ENCODE data around the gene C3orf49.

C3orf49 gene

DNA sequence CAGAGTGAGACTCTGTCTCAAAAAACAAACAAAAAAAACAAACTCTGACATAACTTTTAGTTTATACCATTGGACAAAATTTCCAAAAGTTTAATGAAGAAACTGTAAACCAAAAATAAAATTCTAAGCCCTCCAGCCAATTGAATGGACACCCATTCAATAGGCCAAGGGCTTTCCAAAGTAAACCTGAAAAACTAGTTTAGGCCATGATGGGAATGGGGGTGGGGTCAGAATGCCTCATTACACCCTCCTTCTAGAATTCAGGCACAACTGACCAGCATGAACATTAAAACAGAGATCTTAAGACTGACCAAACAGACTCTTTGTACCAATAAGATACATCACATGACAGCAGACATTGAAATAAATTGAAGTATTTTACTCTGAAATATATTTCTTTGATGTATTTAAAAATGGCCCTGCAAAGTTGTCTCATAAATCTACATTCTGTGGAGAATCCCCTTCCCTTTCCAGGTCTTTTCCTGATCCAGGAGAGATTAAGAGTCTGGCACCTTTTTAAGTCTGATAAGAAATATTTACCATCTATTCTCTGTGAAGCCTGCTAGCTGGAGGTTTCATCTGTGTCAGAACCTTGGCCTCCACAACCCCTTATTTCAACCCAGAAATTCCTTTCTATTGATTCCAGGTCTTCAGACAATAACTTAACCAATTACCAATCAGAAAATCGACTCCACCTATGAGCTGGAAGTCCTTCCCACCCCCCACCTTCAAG is 28.8 kb downstream of the C3orf49 start:
- H3K4me3 ChIP-seq: no peak overlapping the region
- H3K27ac ChIP-seq: no peak overlapping the region

- Histone ChIP-seq H3K27ac (no peak overlapping the region), H3K4me3 (no peak overlapping the region)
Observed at GRCh38 chr3:63849175-63849574, 30.1 kb downstream of the C3orf49 start.

DNA sequence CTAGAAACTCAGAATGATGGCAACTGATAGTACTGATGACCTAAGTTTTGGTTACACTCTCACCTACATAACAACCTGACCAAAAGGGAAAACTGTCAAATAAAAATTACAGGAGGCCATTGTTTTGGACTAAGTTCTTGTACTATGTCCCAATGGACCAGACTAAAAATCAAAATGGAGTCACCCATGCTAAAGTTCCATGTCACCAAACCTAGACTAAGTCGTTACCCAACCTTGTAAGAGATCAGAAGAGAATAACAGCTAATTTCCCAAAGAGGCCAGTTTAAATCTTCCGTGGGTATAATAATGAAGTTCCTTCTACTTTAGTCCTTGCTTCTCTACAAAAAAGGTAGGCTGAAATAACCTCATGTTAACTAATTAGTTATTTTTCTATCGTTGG is 32.2 kb downstream of the C3orf49 start:
- no peak overlapping the region for H3K4me3 ChIP-seq
- H3K27ac ChIP-seq: no peak overlapping the region

GRCh38 chr3:63853106-63853505 is 34.0 kb downstream of the C3orf49 start:
- Histone ChIP-seq H3K4me3 (no peak overlapping the region), H3K27ac (peak overlapping the region in 1 of 21 experiments; percentile 14)

- H3K4me3 ChIP-seq: no peak overlapping the region
- H3K27ac ChIP-seq: peak overlapping the region in 1 of 21 experiments; percentile 35
Observed at GRCh38 chr3:63855333-63855940, 36.3 kb downstream of the C3orf49 start.

GRCh38 chr3:63857311-63857710 is 38.2 kb downstream of the C3orf49 start:
- Histone ChIP-seq H3K27ac (no peak overlapping the region), H3K4me3 (no peak overlapping the region)

DNA sequence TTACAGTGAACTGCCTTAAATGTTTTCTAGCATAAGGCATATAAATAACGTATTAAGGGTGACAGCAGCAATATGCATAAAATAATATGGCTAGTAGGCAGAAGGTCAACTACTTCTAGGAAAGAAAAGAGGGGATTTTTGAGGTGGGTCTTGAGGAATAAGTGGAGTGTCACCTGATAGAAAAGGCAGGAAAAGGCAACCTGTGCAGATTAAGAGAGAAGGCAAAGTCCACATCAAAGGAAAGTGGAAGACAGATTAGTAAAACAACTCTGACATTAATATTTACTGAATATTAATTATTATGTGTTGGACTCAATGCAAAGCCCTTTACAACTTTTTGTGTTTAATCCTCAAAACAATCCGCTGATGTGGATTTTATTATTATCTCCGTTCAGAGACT is 41.7 kb downstream of the C3orf49 start:
- Histone ChIP-seq H3K4me3 (no peak overlapping the region), H3K27ac (no peak overlapping the region)

DNA sequence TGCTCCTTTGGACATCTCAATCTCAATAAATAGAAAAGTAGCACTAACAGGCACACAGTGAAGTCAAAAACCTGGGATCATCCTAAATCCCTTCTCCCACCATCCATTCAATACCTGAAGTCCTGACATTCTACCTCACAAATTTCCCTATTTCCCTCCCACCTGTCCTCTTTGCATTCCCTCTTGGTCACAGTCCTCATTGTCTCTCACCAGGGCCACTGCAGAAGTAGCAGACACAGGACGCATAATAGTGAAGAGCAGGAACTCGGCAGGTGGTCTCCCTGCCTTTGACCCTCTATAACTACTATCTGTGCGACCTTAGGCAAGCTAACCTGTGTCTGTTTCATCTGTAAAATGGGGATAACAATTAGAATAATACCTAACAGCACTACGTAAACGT is 42.2 kb downstream of the C3orf49 start:
- Histone ChIP-seq H3K4me3 (no peak overlapping the region), H3K27ac (no peak overlapping the region)

DNA sequence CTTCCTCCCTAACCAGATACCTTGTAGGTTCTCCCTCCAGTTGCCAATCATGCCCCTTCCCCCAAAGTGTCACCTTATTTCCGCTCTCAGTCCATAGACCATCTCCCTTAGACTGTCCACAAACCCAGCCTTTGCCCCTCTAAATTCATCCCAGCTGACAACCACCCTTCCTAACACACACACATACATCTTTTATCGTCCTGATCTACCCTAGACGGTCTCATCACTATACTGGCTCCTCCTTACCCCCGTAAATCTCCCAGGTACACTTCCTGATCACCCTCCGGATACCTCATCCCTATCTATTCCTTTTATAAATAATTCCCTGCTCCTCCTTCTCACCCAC is 43.7 kb downstream of the C3orf49 start:
- peak overlapping the region in 20 of 21 experiments; percentile 83 to 99 (median 98) for H3K27ac ChIP-seq
- peak overlapping the region; percentile 61 to 99 (median 93) for H3K4me3 ChIP-seq

- Histone ChIP-seq H3K4me3 (peak within 1 kb of the TSS; percentile 68 to 99 (median 93)), H3K27ac (peak within 1 kb of the TSS; percentile 95 to 99 (median 98))
Observed at GRCh38 chr3:63863150-63864007, 44.3 kb downstream of the C3orf49 start, which contains the start of the genes ATXN7 and THOC7. ATXN7 (plus strand) TSS chr3:63863867; CDS start chr3:63912599, 48,732 bp downstream. THOC7 (minus strand) TSS chr3:63863805; CDS start chr3:63863790, 15 bp downstream.

- Histone ChIP-seq H3K4me3 (peak overlapping the region; percentile 63 to 98 (median 93)), H3K27ac (peak overlapping the region; percentile 65 to 98 (median 95))
Observed at GRCh38 chr3:63864008-63864964, 45.2 kb downstream of the C3orf49 start.

- peak overlapping the region in 19 of 21 experiments; percentile 89 to 98 (median 95) for H3K27ac ChIP-seq
- H3K4me3 ChIP-seq: peak overlapping the region; percentile 63 to 98 (median 93)
Observed at GRCh38 chr3:63864965-63865327, 45.8 kb downstream of the C3orf49 start.

DNA sequence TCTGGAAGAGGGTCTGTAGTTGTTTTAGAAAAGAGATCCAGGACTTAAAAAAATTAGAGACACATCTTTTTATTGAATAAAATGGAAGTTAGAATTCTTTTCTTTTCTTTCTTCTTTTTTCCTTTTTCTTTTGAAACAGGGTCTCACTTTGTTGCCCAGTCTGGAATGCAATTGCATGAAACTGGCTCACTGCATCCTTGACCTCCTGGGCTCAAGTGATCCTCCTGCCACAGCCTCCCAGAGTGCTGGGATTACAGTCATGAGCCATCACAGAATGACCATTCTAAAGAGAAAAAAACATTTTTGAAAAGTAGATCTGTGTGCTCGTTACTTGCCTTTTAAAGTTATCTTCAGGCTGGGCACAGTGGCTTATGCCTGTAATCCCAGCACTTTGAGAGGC is 48.1 kb downstream of the C3orf49 start:
- no peak overlapping the region for H3K27ac ChIP-seq
- no peak overlapping the region for H3K4me3 ChIP-seq

- no peak overlapping the region for H3K4me3 ChIP-seq
- H3K27ac ChIP-seq: no peak overlapping the region
Observed at GRCh38 chr3:63869940-63870614, 51.0 kb downstream of the C3orf49 start.

GRCh38 chr3:63870615-63871005 is 51.5 kb downstream of the C3orf49 start:
- Histone ChIP-seq H3K27ac (no peak overlapping the region), H3K4me3 (no peak overlapping the region)

- H3K4me3 ChIP-seq: no peak overlapping the region
- no peak overlapping the region for H3K27ac ChIP-seq
Observed at GRCh38 chr3:63872135-63872924, 53.2 kb downstream of the C3orf49 start.

DNA sequence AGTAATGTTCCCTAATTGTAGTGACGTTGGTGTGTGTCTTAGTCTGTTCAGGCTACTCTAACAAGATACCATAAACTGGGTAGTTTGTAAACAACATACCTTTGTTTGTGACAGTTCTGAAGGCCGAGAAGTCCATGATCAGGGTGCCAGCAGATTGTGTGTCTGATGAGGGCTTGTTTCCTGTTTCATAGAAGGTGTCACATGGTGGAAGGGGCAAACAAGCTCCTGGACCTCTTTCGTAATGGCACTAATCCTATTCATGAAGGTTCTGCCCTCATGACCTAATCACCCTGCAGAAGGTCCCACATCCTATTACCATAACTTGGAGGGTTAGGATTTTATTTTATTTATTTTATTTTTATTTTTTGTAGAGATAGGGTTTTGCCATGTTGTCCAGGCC is 55.7 kb downstream of the C3orf49 start:
- H3K27ac ChIP-seq: no peak overlapping the region

GRCh38 chr3:63875510-63875909 is 56.4 kb downstream of the C3orf49 start:
- no peak overlapping the region for H3K4me3 ChIP-seq

More for the DNA sequence above, 55.7 kb downstream of the C3orf49 start:
- no peak overlapping the region for H3K4me3 ChIP-seq

More at GRCh38 chr3:63875510-63875909, 56.4 kb downstream of the C3orf49 start:
- no peak overlapping the region for H3K27ac ChIP-seq

Data from skin epidermis (tissue), 12 donors.